Activated B cell treated with CpG ODN at 0.5 μM for 24 hours (primary cell): Measurements from ENCODE around the gene ZC3H12A. TPM values are rescaled to one million over a fixed set of nuclear protein-coding genes. Genes with fewer than 3 reads are reported as not detected.

Source experiments
- ATAC-seq: fragments of 200-7000 bp; cut with Tn5 transposase; one replicate; pipeline ENCODE4 v1.10.0; 2021; ENCODE audit warnings: low read depth, mild to moderate bottlenecking, moderate library complexity
- CTCF ChIA-PET: fragments of 350-600 bp; sonication (Branson Sonifier 250); formaldehyde crosslinking; loops from one replicate; lab custom pipeline; 2021; ENCODE audit warnings: antibody characterized with exemption; lab: Charles Lee
- POLR2A ChIA-PET: fragments of 350-600 bp; sonication (Branson Sonifier 250); formaldehyde crosslinking; loops from one replicate; lab custom pipeline; 2021; ENCODE audit warnings: antibody characterized with exemption; lab: Charles Lee
- DNase-seq: peaks from one replicate; pipeline ENCODE4 v3.0.0; 2022
- H3K27ac Mint-ChIP-seq: one replicate; pipeline ENCODE4 v1.8.0; 2020; ENCODE audit warnings: mixed read lengths
- H3K27me3 Mint-ChIP-seq: one replicate; pipeline ENCODE4 v1.8.0; 2021; ENCODE audit warnings: mixed read lengths
- H3K36me3 Mint-ChIP-seq: one replicate; pipeline ENCODE4 v1.8.0; 2021; ENCODE audit warnings: low read depth, mixed read lengths
- H3K4me1 Mint-ChIP-seq: one replicate; pipeline ENCODE4 v1.8.0; 2021; ENCODE audit warnings: mixed read lengths
- H3K4me3 Mint-ChIP-seq: one replicate; pipeline ENCODE4 v1.8.0; 2020; ENCODE audit warnings: mild to moderate bottlenecking, mixed read lengths
- H3K9me3 Mint-ChIP-seq: one replicate; pipeline ENCODE4 v1.8.0; 2020; ENCODE audit warnings: mixed read lengths
- intact Hi-C: fragments of 100-400 bp; cut with micrococcal nuclease; formaldehyde crosslinking; loops from one replicate; pipeline ENCODE4 v1.15.1; 2024
- total RNA-seq: library from RNA; stranded (reverse); gene quantifications from 2 replicates; pipeline ENCODE4 v1.2.3, GENCODE V29; 2022
- TF ChIP-seq, protein P1 (sequence below): fragments of 200-600 bp; IDR thresholded peaks from one replicate; pipeline ENCODE4 v1.8.0; 2022; ENCODE audit warnings: antibody characterized with exemption, mild to moderate bottlenecking

Gene ZC3H12A
- total RNA-seq, 1 donor from 2014 or later, result 145 TPM

DNA sequence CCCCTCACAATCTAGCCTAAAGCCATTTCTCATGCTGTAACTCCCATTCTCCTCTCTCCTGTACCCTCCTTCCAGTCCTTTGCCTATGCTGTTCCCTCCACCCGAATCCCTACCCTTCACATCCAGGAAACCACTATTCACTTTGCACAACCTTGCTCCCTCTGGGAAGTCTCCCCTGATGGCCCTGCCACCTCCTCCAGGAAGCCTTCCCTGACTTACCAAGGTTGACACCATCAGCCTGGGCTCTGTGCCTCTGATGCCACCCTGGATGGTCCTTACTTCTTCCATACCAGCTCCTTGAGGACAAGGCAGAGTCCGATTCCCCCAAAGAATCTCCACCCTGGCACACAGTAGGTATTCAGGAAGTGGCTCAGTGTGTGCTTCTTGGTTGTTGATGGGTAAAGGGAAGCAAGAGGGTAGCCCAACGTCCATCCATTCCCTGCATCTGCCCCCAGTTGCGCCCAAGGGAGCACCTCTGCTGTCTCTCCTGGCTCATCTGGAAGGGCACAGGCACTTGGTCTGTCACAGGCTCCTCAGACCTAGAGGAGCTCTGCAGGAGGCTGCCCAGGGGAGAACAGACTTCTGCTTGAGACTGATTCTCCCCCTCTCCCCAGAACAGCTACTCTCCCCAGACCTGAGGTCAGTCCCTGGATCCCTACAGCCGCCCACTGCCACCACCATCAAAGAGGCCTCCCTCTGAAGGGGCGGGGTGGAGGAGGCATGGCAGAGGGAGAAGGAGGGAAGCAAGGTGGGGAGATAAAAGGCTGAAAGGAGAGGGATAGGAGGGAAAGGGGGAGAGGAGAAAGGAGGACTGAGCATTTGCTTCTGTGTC lies 36.1 kb upstream of the ZC3H12A start:
- Mint-ChIP-seq H3K27ac (no peak overlapping the region), H3K27me3 (peaks cover 17% of the 10 kb centered on the region), H3K4me1 (no peaks in the 10 kb centered on the region), H3K9me3 (no peaks in the 10 kb centered on the region), H3K4me3 (no peak overlapping the region), H3K36me3 (no peaks in the 10 kb centered on the region)
- TF ChIP-seq, protein P1, sequence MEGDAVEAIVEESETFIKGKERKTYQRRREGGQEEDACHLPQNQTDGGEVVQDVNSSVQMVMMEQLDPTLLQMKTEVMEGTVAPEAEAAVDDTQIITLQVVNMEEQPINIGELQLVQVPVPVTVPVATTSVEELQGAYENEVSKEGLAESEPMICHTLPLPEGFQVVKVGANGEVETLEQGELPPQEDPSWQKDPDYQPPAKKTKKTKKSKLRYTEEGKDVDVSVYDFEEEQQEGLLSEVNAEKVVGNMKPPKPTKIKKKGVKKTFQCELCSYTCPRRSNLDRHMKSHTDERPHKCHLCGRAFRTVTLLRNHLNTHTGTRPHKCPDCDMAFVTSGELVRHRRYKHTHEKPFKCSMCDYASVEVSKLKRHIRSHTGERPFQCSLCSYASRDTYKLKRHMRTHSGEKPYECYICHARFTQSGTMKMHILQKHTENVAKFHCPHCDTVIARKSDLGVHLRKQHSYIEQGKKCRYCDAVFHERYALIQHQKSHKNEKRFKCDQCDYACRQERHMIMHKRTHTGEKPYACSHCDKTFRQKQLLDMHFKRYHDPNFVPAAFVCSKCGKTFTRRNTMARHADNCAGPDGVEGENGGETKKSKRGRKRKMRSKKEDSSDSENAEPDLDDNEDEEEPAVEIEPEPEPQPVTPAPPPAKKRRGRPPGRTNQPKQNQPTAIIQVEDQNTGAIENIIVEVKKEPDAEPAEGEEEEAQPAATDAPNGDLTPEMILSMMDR, result no peak
- ATAC-seq, result no peak
- intact Hi-C loops, result loop anchor here (10.0 kb wide), 1 partner anchor 403 kb away; the partner anchor contains the start of gene GRIK3
- ChIA-PET POLR2A (no interaction called here), CTCF (interaction anchor here (1.5 kb wide), 1 partner anchor 49 kb away, joined by 5 read pairs; no protein-coding TSS in a partner anchor)
- DNase-seq, result no peak

DNA sequence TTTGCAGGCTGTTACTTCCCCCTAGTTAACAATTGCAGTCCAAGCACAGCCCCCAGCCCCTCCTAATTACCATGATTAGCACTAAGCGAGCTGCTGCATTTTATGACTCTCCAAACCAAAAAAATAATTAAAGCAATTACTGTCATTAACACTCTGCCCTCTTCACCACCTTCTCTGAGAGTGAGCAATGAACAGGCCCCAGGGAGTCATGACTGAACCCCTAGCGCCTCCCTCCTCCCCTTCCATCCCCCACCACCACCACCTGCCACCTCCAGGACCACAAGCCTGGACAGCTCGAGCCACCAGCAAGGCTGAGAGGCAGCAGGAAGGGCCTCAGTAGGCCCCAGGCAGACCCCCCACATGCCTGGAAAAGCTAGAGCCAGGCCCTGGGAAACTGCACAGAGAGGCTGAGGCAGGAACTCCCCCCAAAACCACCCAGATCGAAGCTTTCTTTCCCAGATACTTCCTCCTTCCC lies 35.5 kb upstream of the ZC3H12A start:
- no peak for ATAC-seq
- Mint-ChIP-seq H3K4me1 (no peaks in the 10 kb centered on the region), H3K36me3 (no peaks in the 10 kb centered on the region), H3K9me3 (no peaks in the 10 kb centered on the region), H3K4me3 (no peak overlapping the region), H3K27ac (no peak overlapping the region), H3K27me3 (peaks cover 17% of the 10 kb centered on the region)
- intact Hi-C loops, result loop anchor here (10.0 kb wide), 1 partner anchor 404 kb away; the partner anchor contains the start of gene GRIK3
- TF ChIP-seq, protein P1, result no peak
- CTCF ChIA-PET, result no interaction called here
- DNase-seq, result no peak
- POLR2A ChIA-PET, result no interaction called here

DNA sequence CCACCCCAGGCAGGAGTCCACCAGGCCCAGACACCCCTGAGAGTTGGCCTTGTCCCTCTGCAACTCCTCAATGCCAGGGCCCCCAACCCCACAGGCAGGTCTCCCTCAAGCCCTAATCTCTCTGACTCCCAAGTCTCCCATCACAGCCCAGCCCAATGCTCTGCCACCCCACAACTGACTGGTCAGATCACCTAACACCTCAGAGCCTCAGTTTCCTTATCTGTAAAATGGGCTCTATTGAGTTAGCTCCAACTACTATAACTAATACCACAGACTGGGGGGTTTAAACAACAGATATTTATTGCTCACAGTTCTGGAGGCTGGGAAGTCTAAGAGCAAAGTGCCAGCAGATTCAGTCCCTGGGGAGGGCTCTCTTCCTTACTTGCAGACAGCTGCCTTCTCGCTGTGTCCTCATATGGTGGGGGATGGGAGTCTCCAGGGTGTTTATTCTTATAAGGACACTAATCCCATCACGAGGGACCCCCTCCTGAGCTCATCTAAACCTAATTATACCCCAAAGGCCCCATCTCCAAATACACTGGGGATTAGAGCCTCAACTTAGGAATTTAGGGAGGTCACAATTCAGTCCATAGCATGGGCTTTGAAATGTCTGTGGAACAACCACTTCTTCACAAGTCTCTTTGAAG lies 34.9 kb upstream of the ZC3H12A start:
- DNase-seq (no peak), ATAC-seq (no peak)
- CTCF ChIA-PET, result no interaction called here
- TF ChIP-seq, protein P1, result no peak
- intact Hi-C loops, result loop anchor here (10.0 kb wide), 1 partner anchor 405 kb away; the partner anchor contains the start of gene GRIK3
- H3K4me1 Mint-ChIP-seq, result no peaks in the 10 kb centered on the region
- no peak overlapping the region for H3K27ac Mint-ChIP-seq
- no peaks in the 10 kb centered on the region for H3K36me3 Mint-ChIP-seq
- no peak overlapping the region for H3K4me3 Mint-ChIP-seq
- H3K27me3 Mint-ChIP-seq, result peaks cover 17% of the 10 kb centered on the region
- POLR2A ChIA-PET, result no interaction called here
- no peaks in the 10 kb centered on the region for H3K9me3 Mint-ChIP-seq

DNA sequence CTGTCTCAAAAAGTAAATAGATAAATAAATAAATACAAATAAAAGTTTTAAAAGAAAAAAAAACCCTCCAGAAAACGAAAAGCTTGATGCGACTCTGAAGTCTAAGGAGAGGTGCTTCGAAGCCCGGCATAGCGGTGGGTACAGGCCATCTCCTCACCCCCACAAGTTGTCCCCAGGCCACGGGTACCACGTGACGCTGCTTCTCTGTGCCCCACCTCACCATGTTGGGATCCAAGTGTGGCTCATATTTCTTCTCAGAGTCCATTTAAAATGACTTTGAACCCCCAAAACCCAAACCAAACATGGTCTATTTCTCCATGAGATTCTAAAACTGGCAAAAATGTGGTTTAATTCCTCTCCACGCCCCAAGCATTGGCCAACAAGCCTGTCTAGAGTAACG lies 32.9 kb upstream of the ZC3H12A start:
- peaks cover 17% of the 10 kb centered on the region for H3K27me3 Mint-ChIP-seq
- TF ChIP-seq, protein P1, result no peak
- H3K4me1 Mint-ChIP-seq, result no peaks in the 10 kb centered on the region
- CTCF ChIA-PET, result no interaction called here
- no peaks in the 10 kb centered on the region for H3K9me3 Mint-ChIP-seq
- H3K27ac Mint-ChIP-seq, result no peak overlapping the region
- intact Hi-C loops, result no loop called here
- ATAC-seq (no peak), DNase-seq (no peak)
- H3K4me3 Mint-ChIP-seq, result no peak overlapping the region
- POLR2A ChIA-PET, result no interaction called here
- H3K36me3 Mint-ChIP-seq, result no peaks in the 10 kb centered on the region

DNA sequence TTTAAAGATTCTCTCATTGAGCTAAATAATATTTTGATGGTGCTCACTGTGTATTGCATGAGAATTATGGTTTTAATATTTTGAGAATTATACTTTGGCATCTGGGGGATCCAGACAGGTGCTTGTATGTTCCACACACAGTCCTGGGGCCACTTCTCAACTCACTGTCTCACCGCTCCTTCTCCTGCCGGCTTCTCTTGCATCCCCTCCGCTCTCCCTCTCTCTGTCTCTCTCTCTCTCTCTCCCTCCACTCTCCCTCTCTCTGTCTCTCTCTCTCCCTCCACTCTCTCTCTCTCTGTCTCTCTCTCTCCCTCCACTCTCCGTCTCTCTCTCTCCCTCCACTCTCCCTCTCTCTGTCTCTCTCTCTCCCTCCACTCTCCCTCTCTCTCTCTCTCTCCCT lies 32.2 kb upstream of the ZC3H12A start:
- Mint-ChIP-seq H3K36me3 (no peaks in the 10 kb centered on the region), H3K9me3 (no peaks in the 10 kb centered on the region), H3K4me3 (no peak overlapping the region), H3K4me1 (no peaks in the 10 kb centered on the region), H3K27ac (no peak overlapping the region), H3K27me3 (peaks cover 21% of the 10 kb centered on the region)
- no peak for ATAC-seq
- CTCF ChIA-PET, result no interaction called here
- no peak for DNase-seq
- POLR2A ChIA-PET, result no interaction called here
- TF ChIP-seq, protein P1, result no peak
- intact Hi-C loops, result no loop called here
